ENCODE data around the gene TMEM62.
"Not testable (repeated sequence)": the region's sequence is repeated elsewhere in the genome, so short reads cannot be mapped to it uniquely, and the experiment has no call there.

Gene TMEM62

DNA sequence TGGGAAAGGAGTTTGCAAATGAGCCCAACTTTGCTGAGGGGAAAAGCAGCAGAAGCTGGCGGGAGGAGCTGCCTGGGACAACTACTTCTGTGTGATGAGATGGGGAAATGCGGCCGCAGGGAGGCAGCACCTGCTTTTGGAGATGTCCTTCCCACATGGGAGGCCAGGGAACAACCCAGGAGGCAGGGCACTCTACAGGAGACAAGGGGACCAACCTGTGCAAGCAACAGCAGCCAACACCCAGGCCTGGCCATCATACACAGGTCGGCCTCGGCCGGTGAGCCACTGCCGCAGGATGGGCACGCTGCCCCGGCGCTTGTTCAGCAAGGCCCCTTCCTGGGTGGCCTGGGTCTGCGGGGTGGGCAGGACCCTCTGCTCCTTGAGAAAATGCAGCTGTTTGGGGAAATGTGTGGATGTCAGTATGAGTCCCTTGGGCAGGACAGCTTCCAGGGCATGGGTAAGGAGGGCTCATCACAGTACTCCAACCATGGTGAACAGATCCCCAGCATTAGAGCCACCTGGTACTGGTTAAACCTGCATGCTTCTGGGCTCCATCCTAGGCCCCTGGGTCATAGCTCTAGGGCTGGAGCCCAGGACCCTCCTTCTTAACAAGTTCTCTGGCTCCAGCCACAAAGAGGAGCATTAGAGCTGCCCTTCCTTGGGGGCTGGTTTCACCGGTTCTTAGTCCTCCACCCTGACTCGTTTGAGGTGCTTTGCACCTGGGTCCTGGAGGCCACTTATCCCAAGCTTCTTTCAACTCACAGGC lies 75.9 kb downstream of the TMEM62 start:
- DNase-seq (ENCODE audit: low read depth, low spot score), result peak; percentile 75

- no peak for DNase-seq (ENCODE audit: low read depth, low spot score)
Measured at GRCh38 chr15:43210172-43210745, 76.9 kb downstream of the TMEM62 start.

GRCh38 chr15:43210807-43211206 lies 77.4 kb downstream of the TMEM62 start:
- DNase-seq (ENCODE audit: low read depth, low spot score), result no peak

GRCh38 chr15:43211224-43211735 lies 77.9 kb downstream of the TMEM62 start:
- DNase-seq (ENCODE audit: low read depth, low spot score), result no peak

DNA sequence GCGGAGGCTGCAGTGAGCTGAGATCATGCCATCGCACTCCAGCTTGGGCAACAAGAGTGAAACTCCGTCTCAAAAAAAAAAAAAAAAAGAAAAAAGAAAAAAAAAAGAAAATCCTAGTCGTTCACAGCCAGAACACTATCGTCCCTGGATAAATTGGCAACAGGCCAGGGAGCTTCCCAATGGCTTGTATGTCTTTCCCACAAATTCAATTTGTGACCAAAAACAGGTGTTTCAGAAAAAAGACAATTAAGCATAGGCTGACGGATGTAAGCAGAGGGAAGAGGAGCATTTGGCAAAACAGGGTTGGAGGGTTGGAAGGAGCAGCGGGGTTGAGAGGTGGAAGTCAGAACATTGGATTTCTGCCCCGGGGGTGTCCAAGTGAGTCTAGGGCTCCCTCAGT lies 78.9 kb downstream of the TMEM62 start:
- no peak for DNase-seq (ENCODE audit: low read depth, low spot score)

DNA sequence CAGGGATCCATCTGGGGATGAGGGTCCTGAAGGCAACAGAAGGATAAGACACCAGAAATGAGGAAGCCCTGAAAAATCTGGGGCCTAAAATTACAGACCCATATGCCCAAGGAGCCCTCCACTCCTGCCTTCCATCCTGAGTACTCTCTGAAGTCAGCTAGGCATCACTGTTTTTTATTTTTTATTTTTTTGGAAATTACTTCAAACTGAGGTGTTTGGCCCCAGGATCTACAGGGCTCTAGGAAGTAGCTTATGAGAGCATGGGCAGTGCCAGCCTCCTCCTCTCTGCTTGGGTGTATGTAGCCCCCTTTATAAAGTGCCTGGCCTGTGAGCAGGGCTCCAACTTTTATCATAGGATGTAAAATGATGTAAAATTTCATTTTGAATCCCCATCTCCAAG lies 79.6 kb downstream of the TMEM62 start:
- DNase-seq (ENCODE audit: low read depth, low spot score), result no peak

DNA sequence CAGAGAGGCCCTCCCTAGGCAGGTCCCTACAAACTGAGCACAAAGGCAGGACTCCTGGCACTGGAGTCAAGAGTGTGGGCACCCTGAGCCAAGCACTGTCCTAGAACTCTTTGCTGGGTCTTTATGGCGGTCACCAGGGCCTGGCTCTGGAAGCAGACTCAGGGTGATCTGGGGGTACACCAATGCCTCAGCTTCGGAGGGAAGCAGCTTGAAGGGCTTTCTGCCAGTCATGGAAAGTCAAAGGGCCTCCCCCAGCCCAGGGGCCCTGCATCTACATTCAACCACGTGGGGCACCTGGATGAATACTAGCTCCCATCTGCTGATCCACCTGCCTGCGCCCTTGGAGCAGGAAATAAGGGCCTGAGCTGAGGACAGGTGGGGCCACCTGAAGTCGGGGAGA lies 80.1 kb downstream of the TMEM62 start:
- DNase-seq (ENCODE audit: low read depth, low spot score), result no peak

GRCh38 chr15:43214169-43214568 lies 80.8 kb downstream of the TMEM62 start:
- no peak for DNase-seq (ENCODE audit: low read depth, low spot score)

DNA sequence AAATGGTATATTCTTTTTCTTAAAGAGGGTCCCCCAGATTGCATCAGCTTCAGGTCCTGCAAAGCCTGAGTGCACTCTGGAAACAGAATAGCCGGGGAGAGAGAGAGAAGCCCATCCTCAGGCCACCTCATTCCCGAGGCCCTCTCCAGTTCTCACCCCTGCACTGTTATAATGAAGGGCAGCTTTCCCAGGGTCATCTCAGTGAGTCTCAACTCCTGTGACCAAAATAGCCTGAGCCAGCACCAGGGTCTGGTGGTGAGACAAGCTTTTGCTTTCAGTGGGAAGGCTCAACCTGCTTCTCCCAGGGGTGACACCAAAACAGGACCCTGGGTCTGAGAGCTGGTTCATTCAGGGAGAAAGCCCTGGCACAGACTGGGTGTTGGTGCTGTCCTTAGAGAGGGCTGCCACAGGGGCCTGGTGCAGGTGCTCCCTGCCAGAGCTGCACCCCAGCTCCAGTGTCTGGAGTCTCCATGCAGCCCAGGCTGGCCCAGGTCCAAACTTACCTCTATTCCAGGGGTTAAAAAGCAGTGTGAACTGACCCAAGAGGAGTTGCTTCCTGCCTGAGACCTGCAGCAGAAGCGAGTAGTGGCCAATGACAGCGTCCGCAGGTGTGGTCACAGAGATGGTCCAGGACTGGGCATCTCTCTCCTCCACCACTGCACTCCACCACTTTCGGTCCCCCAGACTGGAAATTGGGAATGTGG lies 81.4 kb downstream of the TMEM62 start:
- DNase-seq (ENCODE audit: low read depth, low spot score), result no peak

DNA sequence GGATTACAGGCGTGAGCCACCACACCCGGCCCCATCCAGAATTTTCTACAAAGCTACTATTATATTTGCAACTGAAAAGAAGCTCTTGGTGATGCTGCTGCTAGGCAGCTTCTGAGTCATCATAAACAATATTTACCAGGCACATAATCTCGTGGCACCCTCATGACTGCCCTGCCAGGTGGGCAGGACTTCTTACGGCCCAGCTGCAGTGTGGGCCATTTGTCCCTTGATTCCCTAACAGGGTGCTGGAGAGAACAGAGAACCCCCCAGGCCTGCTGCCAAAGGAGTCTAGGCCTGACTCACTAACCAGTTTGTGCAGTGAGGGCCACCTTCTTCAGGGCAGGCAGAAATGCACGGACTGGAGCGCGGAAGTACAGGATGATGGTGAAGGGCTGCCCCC lies 82.6 kb downstream of the TMEM62 start:
- no peak for DNase-seq (ENCODE audit: low read depth, low spot score)

DNA sequence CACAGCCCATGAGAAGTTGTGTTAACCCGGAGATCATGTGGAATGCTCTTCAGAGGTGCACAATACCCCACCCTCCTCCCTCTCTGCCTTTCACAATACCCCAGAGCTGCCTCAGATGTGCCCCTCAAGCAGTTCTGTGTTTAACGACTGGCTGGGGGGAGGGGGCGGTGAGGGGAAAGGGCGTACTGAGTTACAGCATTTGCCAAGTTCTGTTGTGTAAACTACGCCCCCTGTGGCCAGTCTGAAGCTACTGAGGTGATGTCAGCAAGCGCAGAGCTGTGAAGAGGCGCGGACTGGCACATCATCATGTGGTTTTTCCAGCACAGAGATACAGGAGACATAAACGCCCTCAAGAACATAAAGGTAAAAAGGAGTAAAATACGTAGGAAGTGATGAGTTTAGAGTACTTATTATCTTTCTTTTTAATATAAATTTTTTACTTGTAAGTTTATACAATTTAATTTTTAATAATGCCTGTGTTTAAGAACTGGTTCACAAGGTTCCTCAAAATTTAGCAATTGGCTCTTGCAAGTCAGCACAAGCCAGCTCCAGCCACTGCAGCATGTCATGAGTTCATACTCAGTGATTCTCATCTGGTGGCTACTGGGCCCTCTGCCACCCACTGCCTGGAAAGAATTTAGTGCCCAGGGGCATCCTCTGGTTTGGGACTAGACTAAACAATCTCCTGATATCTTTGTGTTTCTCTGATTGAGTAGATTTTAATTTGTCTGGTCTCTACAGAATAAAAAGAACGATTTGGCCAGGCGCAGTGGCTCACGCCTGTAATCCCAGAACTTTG lies 85.7 kb downstream of the TMEM62 start:
- peak; percentile 58 for DNase-seq (ENCODE audit: low read depth, low spot score)

DNA sequence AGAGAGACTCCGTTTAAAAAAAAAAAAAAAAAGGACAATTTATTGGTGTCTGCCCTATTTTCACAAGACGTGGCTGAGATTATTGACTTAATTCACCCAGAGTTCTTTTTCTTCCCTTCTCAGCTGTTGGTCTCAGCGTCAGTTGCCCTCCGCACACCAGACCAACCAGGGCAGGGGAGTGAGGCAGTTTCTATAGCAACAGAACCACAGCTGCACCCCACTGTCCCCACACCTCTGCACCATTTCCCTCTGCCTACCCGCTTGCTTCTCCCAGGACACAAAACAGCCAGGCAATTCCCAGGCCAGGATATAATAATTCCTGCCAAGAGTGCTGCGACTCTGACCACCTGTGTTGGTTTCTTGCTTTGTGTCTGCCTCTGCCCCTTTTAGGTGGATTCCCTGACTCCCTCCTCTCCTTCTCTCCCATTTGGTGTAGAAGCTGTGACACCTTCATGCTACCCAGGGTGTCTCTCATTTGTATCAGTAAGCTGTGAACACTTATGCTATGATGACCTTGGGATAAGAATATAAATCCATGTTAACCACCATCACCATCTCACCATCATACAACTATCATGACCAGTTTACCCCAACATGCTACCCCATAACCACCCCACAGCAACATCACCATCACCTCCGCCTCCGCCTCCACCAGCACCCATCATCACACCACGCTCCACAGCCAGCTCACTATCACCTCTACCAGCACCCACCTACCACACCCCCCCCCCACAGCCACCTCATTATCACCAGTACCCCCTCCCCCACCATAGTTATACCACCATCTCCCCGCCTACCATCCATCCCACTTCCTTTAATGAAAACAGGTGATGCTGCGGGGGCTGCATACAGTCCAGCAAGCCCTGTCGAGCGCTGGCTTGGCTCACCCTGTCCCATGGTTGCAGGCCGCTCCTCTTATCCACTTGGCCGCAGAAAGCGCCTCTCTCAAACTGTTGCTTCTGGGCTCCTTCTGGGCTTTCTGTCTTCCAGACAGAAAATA lies 86.8 kb downstream of the TMEM62 start:
- DNase-seq (ENCODE audit: low read depth, low spot score), result no peak

DNA sequence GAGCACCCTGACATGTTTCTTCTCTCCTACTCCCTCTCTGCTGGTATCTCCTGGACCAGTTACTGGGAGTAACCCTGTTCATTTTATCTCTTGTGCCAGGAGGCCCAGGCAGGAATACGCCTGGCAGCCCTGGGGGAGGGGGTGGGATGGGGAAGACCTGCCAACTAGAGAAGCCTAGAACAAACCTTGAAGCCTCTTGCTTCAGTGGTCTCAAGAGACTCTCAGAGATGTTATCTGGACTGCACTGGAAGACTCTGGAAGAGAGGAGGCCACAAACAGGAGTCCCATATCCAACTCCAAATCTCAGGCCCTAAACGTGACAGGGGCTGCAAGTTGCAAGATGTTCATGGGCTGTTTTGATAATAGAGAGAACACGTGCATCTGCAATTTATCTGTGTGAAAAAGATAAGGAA lies 87.6 kb downstream of the TMEM62 start, which contains the start of gene EPB42:
Gene EPB42 (minus strand): TSS at position 28 of the 413 bp plus-strand sequence. CDS start 193 bp downstream, outside the sequence.
- DNase-seq (ENCODE audit: low read depth, low spot score), result no peak

DNA sequence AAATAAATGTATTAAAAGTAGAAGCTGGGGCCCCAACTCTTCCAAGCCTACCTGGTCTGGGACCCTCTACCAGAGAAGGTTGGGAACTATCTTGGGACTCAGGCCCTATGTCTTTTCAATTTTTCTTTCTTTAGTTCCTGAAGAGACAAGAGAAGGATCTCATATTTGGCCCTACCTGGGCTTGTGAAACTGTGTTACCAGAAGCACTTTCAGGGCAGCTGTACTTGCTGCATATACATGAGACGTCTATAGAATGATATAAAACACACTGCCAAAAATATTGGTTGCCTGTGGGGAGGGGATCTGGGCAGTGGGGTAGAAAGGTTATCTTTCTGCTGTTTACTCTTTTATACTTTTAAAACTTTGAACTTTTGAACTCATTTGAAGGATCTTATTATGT lies 88.0 kb downstream of the TMEM62 start:
- no peak for DNase-seq (ENCODE audit: low read depth, low spot score)

DNA sequence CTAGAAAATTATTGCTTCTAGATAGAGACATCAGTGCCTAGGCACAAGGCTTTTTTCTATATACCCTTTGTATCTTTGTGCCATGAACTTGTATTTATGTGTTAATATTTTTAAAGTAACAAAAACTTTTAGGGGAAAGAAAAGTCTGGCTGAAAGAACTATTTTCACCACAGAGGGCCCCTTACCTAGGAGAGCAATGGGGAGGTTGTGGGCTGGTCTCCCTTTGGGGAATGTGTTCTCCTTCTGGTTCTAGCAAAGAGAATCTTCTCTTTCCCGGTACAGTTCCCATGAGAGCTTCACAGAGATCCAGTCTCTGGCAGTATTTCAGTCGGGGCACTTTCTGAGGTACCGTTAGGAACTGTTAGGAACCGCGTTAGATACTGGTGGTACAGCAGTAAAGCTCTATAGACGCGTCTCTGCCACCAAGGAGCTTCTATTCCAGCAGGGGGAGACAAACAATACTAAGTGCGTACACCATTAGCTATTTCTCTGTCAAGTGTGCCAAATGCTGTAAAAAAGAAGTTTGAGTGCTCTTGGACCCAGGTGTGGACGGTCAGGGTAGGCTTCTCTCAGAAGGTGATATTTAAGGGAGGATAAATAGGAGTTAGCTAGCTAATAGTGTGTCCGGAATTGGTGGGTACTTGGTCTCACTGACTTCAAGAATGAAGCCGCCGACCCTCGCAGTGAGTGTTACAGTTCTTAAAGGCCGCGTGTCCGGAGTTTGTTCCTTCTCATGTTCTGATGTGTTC lies 92.0 kb downstream of the TMEM62 start:
- peak; percentile 44 for DNase-seq (ENCODE audit: low read depth, low spot score)

GRCh38 chr15:43225950-43226255 lies 92.5 kb downstream of the TMEM62 start:
- not testable (repeated sequence) for DNase-seq (ENCODE audit: low read depth, low spot score)

- DNase-seq (ENCODE audit: low read depth, low spot score), result no peak
Measured at GRCh38 chr15:43226436-43227305, 93.3 kb downstream of the TMEM62 start.

DNA sequence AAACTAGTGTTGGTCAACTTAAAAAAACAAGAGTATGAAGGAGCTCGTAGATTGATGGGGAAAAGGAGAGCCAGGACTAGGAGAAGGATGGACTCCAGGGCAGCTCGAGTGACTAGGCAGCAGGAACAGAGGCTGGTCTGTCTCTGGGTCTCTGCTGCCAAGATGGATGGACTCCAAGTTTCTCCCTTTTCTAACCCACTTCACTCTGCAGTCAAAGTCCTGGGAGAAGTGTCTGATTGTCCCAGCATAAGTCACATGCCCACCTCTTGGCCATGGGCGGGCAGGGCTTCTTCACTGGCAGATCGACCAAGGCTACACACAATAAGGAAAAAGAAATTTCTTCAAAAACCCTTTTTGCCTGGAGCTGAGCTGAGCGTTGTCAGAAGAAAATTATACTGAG lies 96.6 kb downstream of the TMEM62 start:
- DNase-seq (ENCODE audit: low read depth, low spot score), result no peak

- peak; percentile 69 for DNase-seq (ENCODE audit: low read depth, low spot score)
Measured at GRCh38 chr15:43230640-43231115, 97.3 kb downstream of the TMEM62 start.
